HK-2 (cell line): ENCODE measurements around the gene THSD4.

Source experiments
- DNase-seq: peaks from one replicate; pipeline ENCODE4 v3.0.0-alpha.2; 2018; ENCODE audit not compliant: unreplicated experiment

THSD4 gene

DNA sequence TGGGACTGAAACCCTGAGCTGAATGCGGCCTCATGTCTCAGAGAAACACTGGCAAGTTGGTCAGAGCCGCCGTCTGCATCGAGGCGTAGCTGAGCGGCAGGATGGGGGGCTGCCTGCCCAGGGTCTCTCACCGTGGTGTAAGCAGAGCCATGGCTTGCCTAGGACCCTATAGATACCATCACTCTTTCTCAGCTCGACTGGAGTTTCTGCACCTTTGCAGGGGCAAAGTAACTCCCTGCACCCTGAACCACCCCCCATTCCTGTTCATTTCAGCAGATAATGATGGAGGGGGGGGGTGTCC, 666.6 kb downstream of the THSD4 start:
- no peak for DNase-seq

DNA sequence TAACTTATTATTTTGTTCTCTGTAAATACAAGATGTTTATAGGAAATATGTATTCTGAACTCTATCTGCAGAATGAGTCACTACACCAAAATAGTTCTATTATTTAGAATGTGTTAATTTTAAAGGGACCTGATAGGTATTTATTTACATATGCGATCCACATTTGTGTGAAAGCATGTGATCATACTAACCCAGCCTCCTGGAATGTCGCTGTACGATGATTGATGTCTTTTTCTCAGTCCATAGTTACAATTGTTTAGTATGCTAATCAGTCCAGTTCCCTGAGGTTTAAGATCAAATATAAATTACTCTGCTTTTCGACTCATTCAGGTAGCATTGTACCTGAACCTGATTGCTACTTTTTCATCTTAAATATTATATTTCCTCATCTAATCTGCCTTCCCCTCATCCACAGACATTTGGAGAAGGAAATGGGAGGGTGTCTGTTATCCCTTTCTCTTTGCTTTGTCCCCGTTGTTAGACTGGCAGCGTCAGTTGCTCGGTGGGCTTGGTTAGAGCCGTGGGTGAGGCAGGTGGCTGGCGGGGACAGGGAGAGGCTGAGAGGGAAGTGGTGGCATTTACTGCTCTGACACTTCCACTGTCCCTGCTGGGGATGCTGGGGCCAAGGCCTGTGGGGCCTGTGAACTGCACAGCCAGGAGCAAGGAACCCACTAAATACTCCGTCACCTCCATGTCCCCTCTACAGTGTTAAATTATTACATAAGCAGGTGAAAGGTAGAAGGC, 667.3 kb downstream of the THSD4 start:
- DNase-seq, result no peak

GRCh38 chr15:71784719-71785118, 669.4 kb downstream of the THSD4 start:
- DNase-seq, result no peak

- no peak for DNase-seq
Measured at GRCh38 chr15:71785996-71786395, 670.7 kb downstream of the THSD4 start.

DNA sequence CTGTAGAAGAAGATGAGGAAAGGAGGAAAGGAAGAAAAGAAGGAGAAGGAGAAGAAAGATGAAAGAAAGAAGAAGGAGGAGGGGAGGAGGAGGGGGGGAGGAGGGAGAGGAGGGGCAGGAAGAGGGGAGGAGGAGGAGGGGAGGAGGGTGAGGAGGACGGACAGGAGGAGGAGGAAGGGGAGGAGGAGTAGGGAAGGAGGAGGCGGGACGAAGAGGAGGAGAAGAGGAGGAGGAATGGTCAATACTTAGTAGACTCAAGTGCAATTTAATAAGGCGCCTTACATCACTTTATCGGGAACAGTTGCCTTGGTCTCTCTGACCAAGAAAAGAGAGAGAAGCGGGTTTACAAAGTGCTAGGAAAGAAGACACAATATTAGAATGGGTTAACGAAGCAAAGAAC, 671.4 kb downstream of the THSD4 start:
- DNase-seq, result no peak

GRCh38 chr15:71788646-71789579, 673.6 kb downstream of the THSD4 start:
- DNase-seq, result no peak

DNA sequence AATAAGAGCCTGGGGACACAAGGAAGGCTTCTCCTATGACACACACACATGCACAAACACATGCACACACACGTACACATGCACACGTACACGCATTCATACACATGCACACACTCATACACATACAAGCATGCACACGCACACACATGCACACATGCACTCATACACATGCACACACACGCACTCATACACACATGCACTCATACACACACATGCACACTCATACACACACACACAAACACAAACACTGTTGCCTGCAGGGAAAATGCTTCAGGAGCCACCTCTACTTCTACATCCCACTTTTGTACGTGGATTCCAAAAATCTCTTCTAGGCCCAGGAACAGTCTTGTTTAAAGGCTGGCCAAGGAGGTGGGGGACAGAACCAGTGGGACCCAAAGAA, 674.3 kb downstream of the THSD4 start:
- DNase-seq, result no peak

- peak; percentile 31 for DNase-seq
Measured at GRCh38 chr15:71790081-71790480, 674.8 kb downstream of the THSD4 start.

DNA sequence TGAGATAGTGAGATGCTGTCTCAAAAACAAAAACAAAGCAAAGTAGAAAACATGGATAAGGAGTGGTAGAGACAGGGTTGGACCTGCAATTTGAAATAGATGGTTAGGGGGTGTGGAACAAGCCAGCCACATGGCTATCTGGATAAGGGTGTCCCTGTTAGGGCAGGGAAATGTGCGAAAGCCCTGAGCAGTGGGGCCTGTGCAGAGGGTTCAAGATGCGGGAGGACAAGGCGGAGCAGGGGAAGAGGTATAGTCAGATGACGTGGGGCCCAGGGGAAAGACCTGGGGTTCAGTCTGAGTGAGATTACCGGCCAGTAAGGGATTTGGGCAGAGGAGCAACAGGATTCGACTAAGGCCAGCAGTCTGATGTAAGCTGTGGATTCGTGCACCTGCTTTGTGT, 676.7 kb downstream of the THSD4 start:
- DNase-seq, result no peak

- DNase-seq, result no peak
Measured at GRCh38 chr15:71792521-71792920, 677.2 kb downstream of the THSD4 start.

GRCh38 chr15:71798641-71799040, 683.4 kb downstream of the THSD4 start:
- DNase-seq, result no peak

DNA sequence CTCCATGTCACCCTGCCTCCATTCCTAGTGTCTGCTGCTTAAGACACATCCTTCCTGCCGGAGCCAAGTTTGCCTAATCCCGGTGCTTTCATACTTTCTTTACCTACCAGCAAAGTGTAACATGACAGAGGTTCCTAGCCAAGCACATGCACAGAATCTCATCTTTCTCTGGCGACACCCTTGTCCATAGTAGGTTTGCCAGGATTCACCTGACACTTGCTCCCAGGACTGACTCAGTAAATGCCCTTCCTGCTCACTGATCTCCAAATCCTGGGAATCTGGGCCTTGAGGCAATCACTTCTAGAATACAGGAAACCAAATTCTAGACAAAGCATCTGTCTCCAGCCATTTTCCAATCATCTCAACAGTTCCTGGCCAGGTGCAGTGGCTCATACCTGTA, 684.9 kb downstream of the THSD4 start:
- peak; percentile 49 for DNase-seq

GRCh38 chr15:71800835-71801745, 685.8 kb downstream of the THSD4 start:
- DNase-seq, result peak; percentile 41

DNA sequence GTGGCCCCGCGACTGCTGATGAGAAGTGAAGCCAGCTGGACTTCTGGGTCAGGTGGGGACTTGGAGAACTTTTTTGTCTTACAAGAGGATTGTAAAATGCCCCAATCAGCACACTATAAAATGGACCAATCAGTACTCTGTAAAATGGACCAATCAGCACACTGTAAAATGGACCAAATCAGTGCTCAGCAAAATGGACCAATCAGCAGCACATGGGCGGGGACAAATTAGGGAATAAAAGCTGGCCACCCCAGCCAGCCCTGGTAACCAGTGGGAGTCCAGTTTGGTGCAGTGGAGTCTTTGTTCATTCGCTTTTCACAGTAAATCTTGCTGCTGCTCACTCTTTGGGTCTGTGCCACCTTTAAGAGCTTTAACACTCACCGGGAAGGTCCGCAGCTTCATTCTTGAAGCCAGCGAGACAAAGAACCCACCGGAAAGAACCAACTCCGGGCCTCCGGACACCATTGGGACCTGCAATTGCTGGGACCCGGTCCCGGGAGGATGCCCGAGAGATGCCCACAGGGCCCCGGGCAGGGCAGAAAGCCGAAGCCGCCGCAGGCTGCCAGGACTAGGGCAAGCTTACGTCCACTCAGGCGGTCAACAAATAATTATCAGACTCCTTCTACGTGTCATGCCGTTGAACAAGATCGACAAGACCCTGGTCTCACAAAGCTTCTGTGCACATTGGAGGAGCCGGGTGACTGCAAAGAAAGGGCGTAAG, 686.8 kb downstream of the THSD4 start:
- no peak for DNase-seq

DNA sequence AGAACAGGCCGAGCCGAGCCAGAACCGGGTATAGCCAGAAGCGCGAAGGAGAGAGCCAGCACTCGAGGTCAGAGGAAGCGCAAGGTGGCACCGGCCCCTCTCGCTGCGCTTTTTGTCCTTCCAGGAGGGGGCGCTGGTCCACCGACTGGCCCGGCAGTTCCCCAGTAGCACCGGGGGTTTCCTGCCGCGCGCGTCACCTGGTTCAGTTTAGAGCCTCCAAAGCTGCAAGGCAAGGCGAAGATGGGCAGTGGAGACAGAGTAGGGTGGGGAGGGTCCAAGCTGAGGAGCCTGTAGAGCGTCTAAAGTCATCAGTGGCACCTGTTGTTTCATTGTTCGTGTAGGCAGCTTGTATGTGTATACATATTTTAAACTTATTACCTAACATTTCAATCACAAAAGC, 687.5 kb downstream of the THSD4 start:
- DNase-seq, result no peak

- no peak for DNase-seq
Measured at GRCh38 chr15:71804226-71804625, 689.0 kb downstream of the THSD4 start.

DNA sequence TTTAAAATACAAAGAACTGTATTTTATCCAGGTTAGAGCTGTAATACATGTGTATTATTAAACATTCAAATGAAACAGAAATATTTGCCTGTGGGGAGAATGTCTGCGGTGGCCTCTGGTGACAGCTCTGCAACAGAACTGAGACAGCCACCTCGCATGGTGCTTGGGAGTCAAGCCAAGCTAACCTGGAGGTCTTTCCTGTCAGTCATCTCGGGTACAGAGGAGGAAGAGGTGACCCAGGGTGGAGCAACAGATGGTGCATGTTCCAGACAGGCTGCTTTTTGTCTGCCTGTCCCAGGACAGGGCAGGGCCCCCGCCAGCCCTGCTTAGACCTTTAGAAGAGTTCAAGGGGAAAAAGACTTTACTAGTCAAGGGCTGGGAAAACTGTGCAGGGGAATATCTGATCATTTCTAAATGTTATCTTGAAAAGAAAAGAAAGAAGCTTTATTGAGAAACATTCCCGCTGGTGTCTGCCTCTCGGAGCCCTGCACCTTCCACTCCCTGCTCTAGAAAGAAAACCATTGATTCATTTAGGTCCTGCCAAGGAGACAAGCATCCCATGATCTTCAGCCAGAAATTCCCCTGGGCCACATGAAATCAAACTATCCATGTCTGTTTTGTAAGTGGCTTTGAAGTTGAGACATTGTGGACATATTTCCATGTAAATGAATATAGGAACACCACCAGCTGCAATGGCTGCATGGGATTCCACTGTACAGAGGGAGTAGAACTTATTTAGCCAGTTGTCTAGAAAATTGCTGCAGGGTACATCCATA, 689.6 kb downstream of the THSD4 start:
- no peak for DNase-seq

DNA sequence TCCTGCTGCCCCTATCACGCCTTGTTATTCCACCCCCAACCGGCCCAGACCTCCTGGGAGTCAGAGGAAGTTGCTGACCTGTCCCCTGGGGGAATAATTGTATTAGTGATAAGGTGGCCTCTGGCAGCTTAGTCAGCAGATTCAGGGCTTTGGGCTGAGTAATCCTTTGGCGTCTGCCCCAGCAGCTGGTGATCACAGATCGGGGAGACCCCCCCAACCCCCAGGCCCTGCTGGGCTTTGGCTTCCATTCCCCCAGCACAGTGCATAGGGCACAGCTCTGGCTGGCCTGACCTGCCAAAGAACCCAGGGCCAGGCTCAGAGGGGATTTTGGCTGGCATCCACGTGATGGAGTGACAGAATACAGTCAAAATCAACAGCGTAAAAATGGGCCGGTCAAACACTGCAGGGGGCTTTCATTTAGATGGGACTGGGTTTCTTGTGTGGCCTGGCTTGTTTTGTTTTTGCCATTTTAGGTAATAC, 691.2 kb downstream of the THSD4 start:
- DNase-seq, result peak; percentile 33

DNA sequence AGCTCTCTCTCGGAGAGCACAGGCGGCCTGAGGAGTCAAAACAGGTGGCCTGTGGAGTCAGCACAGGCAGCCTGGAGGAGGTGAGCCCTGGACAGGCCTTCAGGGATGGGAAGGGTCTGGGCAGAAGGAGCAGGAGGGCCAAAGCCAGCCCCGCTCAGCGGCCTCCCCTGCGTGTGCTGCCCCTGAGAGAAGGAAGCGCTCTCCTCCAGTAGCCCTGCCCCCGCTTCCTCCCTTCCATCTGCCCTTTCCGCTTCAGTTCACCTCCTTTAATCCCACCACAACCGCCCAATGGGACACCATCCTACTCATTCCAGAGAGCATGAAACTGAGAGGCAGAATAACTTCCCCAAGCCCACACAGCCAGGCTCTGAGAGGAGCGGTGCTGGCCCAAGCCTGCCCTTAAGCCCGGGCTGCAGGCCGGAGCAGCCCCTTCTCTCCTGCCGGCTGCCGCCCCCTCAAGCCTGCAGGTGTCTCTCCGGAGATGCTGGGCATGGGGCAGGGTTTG, 691.9 kb downstream of the THSD4 start:
- DNase-seq, result peak; percentile 53

DNA sequence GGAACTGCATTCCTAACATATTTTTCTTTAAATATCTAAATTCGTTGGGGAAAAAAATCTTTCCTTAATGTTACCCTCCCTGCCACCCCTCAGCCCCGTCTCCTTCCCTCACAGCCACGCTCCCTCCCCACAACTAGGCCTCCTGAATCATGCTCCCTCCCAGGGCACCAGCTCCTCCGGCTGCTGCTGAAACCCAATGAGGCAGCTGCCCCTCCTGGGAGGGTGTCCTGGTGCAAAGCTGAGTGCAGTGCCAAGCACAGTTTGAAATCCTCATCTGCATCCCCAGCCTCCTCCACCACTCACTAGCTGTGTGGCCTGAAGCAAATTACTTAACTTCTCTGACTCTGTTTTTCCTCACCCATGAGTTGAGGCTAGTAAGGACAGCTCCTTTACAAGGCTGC, 692.4 kb downstream of the THSD4 start:
- DNase-seq, result peak; percentile 32
